ENCODE measurements around the gene TCAP.

Gene TCAP

GRCh38 chr17:39672522-39673334 lies 7.6 kb downstream of the TCAP start:
- no peak for TF ChIP-seq CREB1 (IDR thresholded peaks at IDR 0.05; ENCODE audit: low read depth)
- TF ChIP-seq RAD21 (IDR thresholded peaks at IDR 0.05; ENCODE audit: low read depth) = no peak
- TF ChIP-seq CEBPB (IDR thresholded peaks at IDR 0.05) = no peak
- TF ChIP-seq YY1 (IDR thresholded peaks at IDR 0.05; ENCODE audit: low read depth) = no peak
- no peak for TF ChIP-seq TAF1 (IDR thresholded peaks at IDR 0.05; ENCODE audit: low read depth)
- TF ChIP-seq NFIC (IDR thresholded peaks at IDR 0.05) = no peak
- TF ChIP-seq REST (IDR thresholded peaks at IDR 0.05; ENCODE audit: low read depth) = no peak
- TF ChIP-seq EGR1 (IDR thresholded peaks at IDR 0.05) = no peak
- no peak for TF ChIP-seq USF1 (IDR thresholded peaks at IDR 0.05)
- no peak for TF ChIP-seq TEAD4 (IDR thresholded peaks at IDR 0.05)
- TF ChIP-seq EP300 (IDR thresholded peaks at IDR 0.05; ENCODE audit: borderline replicate concordance) = no peak
- TF ChIP-seq TCF12 (IDR thresholded peaks at IDR 0.05; ENCODE audit: low read depth) = no peak
- no peak for TF ChIP-seq FOXM1 (IDR thresholded peaks at IDR 0.05; ENCODE audit: borderline replicate concordance, low read depth)
- TF ChIP-seq ZBTB7A (IDR thresholded peaks at IDR 0.05; ENCODE audit: low read depth) = no peak
- TF ChIP-seq MAX (IDR thresholded peaks at IDR 0.05) = no peak

GRCh38 chr17:39673335-39674081 lies 8.4 kb downstream of the TCAP start:
- TF ChIP-seq USF1 (IDR thresholded peaks at IDR 0.05) = no peak
- TF ChIP-seq EP300 (IDR thresholded peaks at IDR 0.05; ENCODE audit: borderline replicate concordance) = no peak
- no peak for TF ChIP-seq ZBTB7A (IDR thresholded peaks at IDR 0.05; ENCODE audit: low read depth)
- no peak for TF ChIP-seq TEAD4 (IDR thresholded peaks at IDR 0.05)
- no peak for TF ChIP-seq FOXM1 (IDR thresholded peaks at IDR 0.05; ENCODE audit: borderline replicate concordance, low read depth)
- no peak for TF ChIP-seq TCF12 (IDR thresholded peaks at IDR 0.05; ENCODE audit: low read depth)
- no peak for TF ChIP-seq REST (IDR thresholded peaks at IDR 0.05; ENCODE audit: low read depth)
- TF ChIP-seq RAD21 (IDR thresholded peaks at IDR 0.05; ENCODE audit: low read depth) = no peak
- TF ChIP-seq CEBPB (IDR thresholded peaks at IDR 0.05) = no peak
- TF ChIP-seq NFIC (IDR thresholded peaks at IDR 0.05) = no peak
- TF ChIP-seq EGR1 (IDR thresholded peaks at IDR 0.05) = no peak
- TF ChIP-seq YY1 (IDR thresholded peaks at IDR 0.05; ENCODE audit: low read depth) = no peak
- TF ChIP-seq MAX (IDR thresholded peaks at IDR 0.05) = no peak
- no peak for TF ChIP-seq TAF1 (IDR thresholded peaks at IDR 0.05; ENCODE audit: low read depth)
- no peak for TF ChIP-seq CREB1 (IDR thresholded peaks at IDR 0.05; ENCODE audit: low read depth)

GRCh38 chr17:39674179-39674578 lies 9.0 kb downstream of the TCAP start:
- no peak for TF ChIP-seq REST (IDR thresholded peaks at IDR 0.05; ENCODE audit: low read depth)
- no peak for TF ChIP-seq RAD21 (IDR thresholded peaks at IDR 0.05; ENCODE audit: low read depth)
- TF ChIP-seq TEAD4 (IDR thresholded peaks at IDR 0.05) = no peak
